HEK293 (cell line): ENCODE measurements around the gene ZBED5.
"Not testable (repeated sequence)": the region's sequence is repeated elsewhere in the genome, so short reads cannot be mapped to it uniquely, and the experiment has no call there.

Experiments
- CTCF ChIA-PET: fragments of 350-600 bp; formaldehyde crosslinking; extraction: SDS; loops from one replicate; lab custom pipeline; 2021; ENCODE audit warnings: antibody characterized with exemption; lab: Yijun Ruan, JAX
- POLR2A ChIA-PET: fragments of 300-600 bp; formaldehyde crosslinking; extraction: SDS; loops from one replicate; lab custom pipeline; 2020; ENCODE audit warnings: antibody characterized with exemption, inconsistent platforms; lab: Yijun Ruan, JAX
- H3K27ac ChIP-seq: fragments of 200-500 bp; sonication (Bioruptor generic); 2 replicates; pipeline ENCODE4 v1.5.1; 2014; ENCODE audit warnings: low read depth, low read length, control low read depth, inconsistent platforms; ENCODE audit errors: extremely low read depth
- H3K36me3 ChIP-seq, 2 experiments: fragments of 200-500 bp in 1 of 2; sonication (Bioruptor generic) in 1 of 2; 1 replicate in 1 of 2; 2 replicates in 1 of 2; pipeline ENCODE4 v1.5.1; 2014 to 2017; ENCODE audit warnings: inconsistent platforms in 2 of 2, low read length in 2 of 2; ENCODE audit not compliant: control insufficient read depth in 2 of 2, insufficient read depth in 1 of 2
- H3K4me1 ChIP-seq: fragments of 200-500 bp; sonication (Bioruptor generic); 2 replicates; pipeline ENCODE4 v1.5.1; 2014; ENCODE audit warnings: mild to moderate bottlenecking, low read length, inconsistent platforms; ENCODE audit not compliant: control insufficient read depth, insufficient read depth
- H3K4me3 ChIP-seq: 2 replicates; pipeline ENCODE4 v1.5.1; 2011; ENCODE audit warnings: low read depth, mild to moderate bottlenecking, control low read depth, low read length, moderate library complexity
- H3K9me3 ChIP-seq: fragments of 200-500 bp; sonication (Bioruptor generic); 2 replicates; pipeline ENCODE4 v1.5.1; 2014; ENCODE audit warnings: low read depth, low read length, inconsistent platforms; ENCODE audit not compliant: control insufficient read depth, insufficient read depth
- ELK4 ChIP-seq: IDR thresholded peaks from 2 replicates; pipeline ENCODE4 v1.6.1; 2011; ENCODE audit warnings: mild to moderate bottlenecking, low read depth, low read length, borderline replicate concordance
- IKZF3 ChIP-seq: fragments of 450-650 bp; IDR thresholded peaks from 2 replicates; pipeline ENCODE4 v1.5.0; 2018; ENCODE audit warnings: missing biosample characterization, mild to moderate bottlenecking, missing genetic modification characterization, moderate library complexity
- MEIS1 ChIP-seq: sonication (generic); formaldehyde crosslinking; IDR thresholded peaks from 2 replicates; pipeline ENCODE4 v1.8.1; 2022; ENCODE audit warnings: missing genetic modification reagents, mild to moderate bottlenecking, borderline replicate concordance
- PRDM1 ChIP-seq: fragments of 450-650 bp; formaldehyde crosslinking; IDR thresholded peaks from 2 replicates; pipeline ENCODE4; 2016; ENCODE audit warnings: missing biosample characterization, missing genetic modification characterization
- PRDM4 ChIP-seq: fragments of 450-650 bp; formaldehyde crosslinking; IDR thresholded peaks from 2 replicates; pipeline ENCODE4 v1.5.1; 2017; ENCODE audit warnings: missing biosample characterization, missing genetic modification characterization
- ZFP37 ChIP-seq: fragments of 450-650 bp; formaldehyde crosslinking; IDR thresholded peaks from 2 replicates; pipeline ENCODE4 v1.5.1; 2016; ENCODE audit warnings: missing biosample characterization, missing genetic modification characterization
- ZIC2 ChIP-seq: fragments of 450-650 bp; formaldehyde crosslinking; IDR thresholded peaks from 2 replicates; pipeline ENCODE4 v1.5.1; 2016; ENCODE audit warnings: missing biosample characterization, missing genetic modification characterization
- ZNF114 ChIP-seq: fragments of 450-650 bp; formaldehyde crosslinking; IDR thresholded peaks from 2 replicates; pipeline ENCODE4 v1.5.0; 2017; ENCODE audit warnings: missing biosample characterization, missing genetic modification characterization
- ZNF133 ChIP-seq: fragments of 450-650 bp; formaldehyde crosslinking; IDR thresholded peaks from 2 replicates; pipeline ENCODE4 v1.5.1; 2016; ENCODE audit warnings: missing biosample characterization, missing genetic modification characterization
- ZNF140 ChIP-seq: fragments of 450-650 bp; formaldehyde crosslinking; IDR thresholded peaks from 2 replicates; pipeline ENCODE4 v1.5.1; 2016; ENCODE audit warnings: missing biosample characterization, missing genetic modification characterization
- ZNF146 ChIP-seq: fragments of 450-650 bp; formaldehyde crosslinking; IDR thresholded peaks from 2 replicates; pipeline ENCODE4 v1.5.1; 2016; ENCODE audit warnings: missing biosample characterization, missing genetic modification characterization
- ZNF148 ChIP-seq: fragments of 450-650 bp; formaldehyde crosslinking; IDR thresholded peaks from 2 replicates; pipeline ENCODE4 v1.5.0; 2017; ENCODE audit warnings: missing biosample characterization, missing genetic modification characterization, borderline replicate concordance
- ZNF239 ChIP-seq: fragments of 450-650 bp; formaldehyde crosslinking; IDR thresholded peaks from 2 replicates; pipeline ENCODE4 v1.5.1; 2016; ENCODE audit warnings: missing biosample characterization, missing genetic modification characterization
- ZNF274 ChIP-seq, 2 experiments: fragments of 200-500 bp in 1 of 2; fragments of 450-650 bp in 1 of 2; sonication (Bioruptor generic) in 1 of 2; formaldehyde crosslinking in 1 of 2; IDR thresholded peaks; 2 replicates each; pipeline versions ENCODE4 v1.5.1 to v1.6.1; 2014 to 2016; ENCODE audit warnings: borderline replicate concordance in 1 of 2, inconsistent platforms in 1 of 2, low read length in 1 of 2, missing biosample characterization in 1 of 2, missing genetic modification characterization in 1 of 2
- ZNF292 ChIP-seq: fragments of 450-650 bp; formaldehyde crosslinking; IDR thresholded peaks from 2 replicates; pipeline ENCODE4 v1.5.1; 2016; ENCODE audit warnings: low read depth, missing biosample characterization, missing genetic modification characterization, borderline replicate concordance
- ZNF311 ChIP-seq: fragments of 450-650 bp; formaldehyde crosslinking; IDR thresholded peaks from 2 replicates; pipeline ENCODE4 v1.5.1; 2017; ENCODE audit warnings: missing biosample characterization, missing genetic modification characterization, borderline replicate concordance
- ZNF37A ChIP-seq: fragments of 450-650 bp; IDR thresholded peaks from 2 replicates; pipeline ENCODE4 v1.5.1; 2018; ENCODE audit warnings: missing biosample characterization, missing genetic modification characterization
- ZNF416 ChIP-seq: fragments of 450-650 bp; formaldehyde crosslinking; IDR thresholded peaks from 2 replicates; pipeline ENCODE4 v1.5.1; 2016; ENCODE audit warnings: missing biosample characterization, missing genetic modification characterization
- ZNF514 ChIP-seq: fragments of 450-650 bp; formaldehyde crosslinking; IDR thresholded peaks from 2 replicates; pipeline ENCODE4 v1.5.1; 2016; ENCODE audit warnings: missing biosample characterization, missing genetic modification characterization
- ZNF529 ChIP-seq: fragments of 450-650 bp; formaldehyde crosslinking; IDR thresholded peaks from 2 replicates; pipeline ENCODE4 v1.5.1; 2017; ENCODE audit warnings: missing genetic modification characterization, missing biosample characterization; ENCODE audit not compliant: insufficient replicate concordance
- ZNF585B ChIP-seq: fragments of 450-650 bp; formaldehyde crosslinking; IDR thresholded peaks from 2 replicates; pipeline ENCODE4 v1.5.1; 2016; ENCODE audit warnings: missing biosample characterization, missing genetic modification characterization
- ZNF600 ChIP-seq: fragments of 450-650 bp; formaldehyde crosslinking; IDR thresholded peaks from 2 replicates; pipeline ENCODE4 v1.5.1; 2016; ENCODE audit warnings: missing biosample characterization, missing genetic modification characterization
- ZNF776 ChIP-seq: fragments of 450-650 bp; formaldehyde crosslinking; IDR thresholded peaks from 2 replicates; pipeline ENCODE4 v1.5.0; 2017; ENCODE audit warnings: missing biosample characterization, missing genetic modification characterization, borderline replicate concordance
- ZNF792 ChIP-seq: fragments of 450-650 bp; formaldehyde crosslinking; IDR thresholded peaks from 2 replicates; pipeline ENCODE4 v1.5.1; 2016; ENCODE audit warnings: missing biosample characterization, missing genetic modification characterization

The ZBED5 gene

GRCh38 chr11:10838083-10838482, 19.8 kb downstream of the ZBED5 start (continued):
- TF ChIP-seq ZNF416 (tag by site-specific recombination) = no peak
- TF ChIP-seq ZNF114 = no peak
- TF ChIP-seq ZNF600 = no peak
- no peak for TF ChIP-seq ZIC2 (tag by site-specific recombination)

GRCh38 chr11:10836884-10837283, 21.0 kb downstream of the ZBED5 start:
- POLR2A ChIA-PET = interaction anchor here (1.0 to 4.4 kb wide), 2 partner anchors 10 to 28 kb away, joined by 3 to 32 read pairs; partner anchors contain the start of gene EIF4G2
- peak; percentile 77 for TF ChIP-seq ZNF146
- TF ChIP-seq, all 188 proteins: peak for 1; not testable (repeated sequence) for 187
- H3K4me1 ChIP-seq, H3K9me3 ChIP-seq, H3K36me3 ChIP-seq, H3K4me3 ChIP-seq, H3K27ac ChIP-seq: not testable (repeated sequence)
- CTCF ChIA-PET = interaction anchor here (0.6 to 1.2 kb wide), 2 partner anchors 28 to 42 kb away, joined by 3 to 4 read pairs; no protein-coding TSS in a partner anchor

GRCh38 chr11:10829139-10829538, 28.7 kb downstream of the ZBED5 start:
- Histone ChIP-seq H3K9me3 (no peaks in the 10 kb centered on the region), H3K4me1 (no peaks in the 10 kb centered on the region), H3K4me3 (no peak overlapping the region), H3K27ac (no peak overlapping the region), H3K36me3 (no peaks in the 10 kb centered on the region)
- ChIA-PET CTCF (no interaction called here), POLR2A (interaction anchor here (0.7 to 2.8 kb wide), 2 partner anchors 10 to 20 kb away, joined by 5 to 19 read pairs; partner anchors contain the start of gene EIF4G2)
- TF ChIP-seq MEIS1 (CRISPR knock-in tag) (no peak), IKZF3 (no peak), ZNF776 (tag by site-specific recombination) (no peak), ZNF585B (peak; percentile 88), PRDM4 (tag by site-specific recombination) (no peak)

- TF ChIP-seq ZNF148 (tag by site-specific recombination) = no peak
- no peak for TF ChIP-seq ZNF133
- TF ChIP-seq ZNF274 (IDR thresholded peaks at IDR 0.05; ENCODE audit: low read length) = no peak
- TF ChIP-seq ZNF274 (tag by site-specific recombination; IDR thresholded peaks at IDR 0.05; ENCODE audit: borderline replicate concordance) = no peak
- TF ChIP-seq PRDM1 = no peak
- TF ChIP-seq ZNF37A = no peak
- no peak for TF ChIP-seq ELK4
- TF ChIP-seq ZFP37 = no peak
- no peak for TF ChIP-seq ZNF311 (tag by site-specific recombination)
- TF ChIP-seq ZNF792 = no peak
- TF ChIP-seq ZNF292 (tag by site-specific recombination) = no peak
- TF ChIP-seq ZNF529 (tag by site-specific recombination) = no peak
- no peak for TF ChIP-seq ZNF239 (tag by site-specific recombination)
- no peak for TF ChIP-seq ZNF514 (tag by site-specific recombination)
- no peak for TF ChIP-seq ZNF140 (tag by site-specific recombination)
- ChIA-PET CTCF (no interaction called here), POLR2A (interaction anchor here (2.8 kb wide), 1 partner anchor 19 kb away, joined by 19 read pairs; the partner anchor contains the start of gene EIF4G2)
Observed at GRCh38 chr11:10828402-10828801, 29.5 kb downstream of the ZBED5 start.

More at GRCh38 chr11:10828402-10828801, 29.5 kb downstream of the ZBED5 start:
- H3K36me3 ChIP-seq = no peaks in the 10 kb centered on the region
- H3K4me1 ChIP-seq = no peaks in the 10 kb centered on the region
- H3K27ac ChIP-seq = no peak overlapping the region
- H3K4me3 ChIP-seq = no peak overlapping the region
- H3K9me3 ChIP-seq = no peaks in the 10 kb centered on the region
